ENCODE data around the gene KRT16. TPM values are rescaled to one million over a fixed set of nuclear protein-coding genes. Genes with fewer than 3 reads are reported as not detected.
"Not testable (repeated sequence)": the region's sequence is repeated elsewhere in the genome, so short reads cannot be mapped to it uniquely, and the experiment has no call there.

Gene KRT16
- total RNA-seq, 4 donors from 2014 or later, result 0.79 TPM; not detected in 3

GRCh38 chr17:41627316-41628072 lies 14.9 kb upstream of the KRT16 start:
- in situ Hi-C loops (cut with MboI; ENCODE audit: low pct_ligation_motif_present in 1 of 4, low pct_unique_long_range_greater_than_20kb in 1 of 4, low sequenced_read_pairs in 3 of 4) (loop anchor here in 1 of 4 donors (25.0 kb wide), 1 partner anchor 715 kb away; no protein-coding TSS in a partner anchor), intact Hi-C loops (cut with DNase I; ENCODE audit: low total_unique reads) (no loop called here)
- peaks cover 6% of the 10 kb centered on the region for H3K27me3 ChIP-seq
- H3K4me3 ChIP-seq, result no peak overlapping the region
- no peak overlapping the region for H3K27ac ChIP-seq
- 81% methylated on average over 21 of the region's 23 CpGs; no CpG with 5 or more reads in 1 of the 2 donors for WGBS, 2 donors (ENCODE audit: low coverage in 1 of 2)
- DNase-seq, result no peak
- H3K9me3 ChIP-seq, result no peaks in the 10 kb centered on the region
- no peak for TF ChIP-seq EP300 (IDR thresholded peaks at IDR 0.05; ENCODE audit: low read depth)
- no peak for TF ChIP-seq POLR2AphosphoS5 (IDR thresholded peaks at IDR 0.05)
- no peak for TF ChIP-seq CTCF (IDR thresholded peaks at IDR 0.05)
- TF ChIP-seq POLR2A (IDR thresholded peaks at IDR 0.05), result no peak
- no peaks in the 10 kb centered on the region for H3K36me3 ChIP-seq
- H3K4me1 ChIP-seq, result no peaks in the 10 kb centered on the region

GRCh38 chr17:41626914-41627295 lies 14.3 kb upstream of the KRT16 start:
- DNase-seq; H3K4me3 ChIP-seq; H3K4me1 ChIP-seq; H3K27ac ChIP-seq; H3K36me3 ChIP-seq; intact Hi-C loops (cut with DNase I; ENCODE audit: low total_unique reads); H3K9me3 ChIP-seq; H3K27me3 ChIP-seq: not testable (repeated sequence)
- WGBS, 2 donors (ENCODE audit: low coverage in 1 of 2), result 89 to 93% methylated on average over 2 to 5 of the region's 5 CpGs
- in situ Hi-C loops (cut with MboI; ENCODE audit: low pct_ligation_motif_present in 1 of 4, low pct_unique_long_range_greater_than_20kb in 1 of 4, low sequenced_read_pairs in 3 of 4), result loop anchor here in 1 of 4 donors (25.0 kb wide), 1 partner anchor 715 kb away; no protein-coding TSS in a partner anchor

- DNase-seq; H3K36me3 ChIP-seq; H3K4me3 ChIP-seq; intact Hi-C loops (cut with DNase I; ENCODE audit: low total_unique reads); H3K9me3 ChIP-seq; H3K4me1 ChIP-seq; H3K27me3 ChIP-seq; H3K27ac ChIP-seq: not testable (repeated sequence)
- in situ Hi-C loops (cut with MboI; ENCODE audit: low pct_ligation_motif_present in 1 of 4, low pct_unique_long_range_greater_than_20kb in 1 of 4, low sequenced_read_pairs in 3 of 4), result loop anchor here in 1 of 4 donors (25.0 kb wide), 1 partner anchor 714 kb away; no protein-coding TSS in a partner anchor
- 79 to 83% methylated on average over 1 to 11 of the region's 17 CpGs for WGBS, 2 donors (ENCODE audit: low coverage in 1 of 2)
Measured at GRCh38 chr17:41626028-41626913, 13.7 kb upstream of the KRT16 start.

- Histone ChIP-seq H3K36me3 (no peaks in the 10 kb centered on the region), H3K4me3 (no peak overlapping the region), H3K27ac (no peak overlapping the region), H3K4me1 (no peaks in the 10 kb centered on the region), H3K27me3 (peaks cover 6% of the 10 kb centered on the region), H3K9me3 (no peaks in the 10 kb centered on the region)
- 56% methylated on average over 16 of the region's 16 CpGs; no CpG with 5 or more reads in 1 of the 2 donors for WGBS, 2 donors (ENCODE audit: low coverage in 1 of 2)
- DNase-seq, result no peak
- intact Hi-C loops (cut with DNase I; ENCODE audit: low total_unique reads) (no loop called here), in situ Hi-C loops (cut with MboI; ENCODE audit: low pct_ligation_motif_present in 1 of 4, low pct_unique_long_range_greater_than_20kb in 1 of 4, low sequenced_read_pairs in 3 of 4) (loop anchor here in 1 of 4 donors (25.0 kb wide), 1 partner anchor 713 kb away; no protein-coding TSS in a partner anchor)
- TF ChIP-seq POLR2AphosphoS5 (IDR thresholded peaks at IDR 0.05) (no peak), CTCF (IDR thresholded peaks at IDR 0.05) (no peak), POLR2A (IDR thresholded peaks at IDR 0.05) (no peak), EP300 (IDR thresholded peaks at IDR 0.05; ENCODE audit: low read depth) (no peak)
Measured at GRCh38 chr17:41625602-41626001, 13.0 kb upstream of the KRT16 start.

Data from transverse colon (tissue), 4 donors.